HUES48 (cell line): Measurements from ENCODE around the gene HEXIM2.
A peak's percentile ranks its signal among the peaks of the same experiment; 100 is the strongest.

Source experiments
- H3K27ac ChIP-seq: one replicate; pipeline ENCODE4 v1.7.0; 2013; ENCODE audit warnings: low read depth, low read length, inconsistent platforms
- H3K27me3 ChIP-seq: 2 replicates; pipeline ENCODE4 v1.6.1; 2013; ENCODE audit warnings: mild to moderate bottlenecking, low read length; ENCODE audit not compliant: control insufficient read depth, insufficient read depth
- H3K36me3 ChIP-seq: 2 replicates; pipeline ENCODE4 v1.6.1; 2013; ENCODE audit warnings: low read length; ENCODE audit not compliant: control insufficient read depth, insufficient read depth
- H3K4me1 ChIP-seq: 2 replicates; pipeline ENCODE4 v1.6.1; 2013; ENCODE audit warnings: mild to moderate bottlenecking, low read length; ENCODE audit not compliant: control insufficient read depth, insufficient read depth
- H3K4me3 ChIP-seq: 2 replicates; pipeline ENCODE4 v1.5.1; 2013; ENCODE audit warnings: mild to moderate bottlenecking, low read depth, low read length
- H3K9ac ChIP-seq: 2 replicates; pipeline ENCODE4 v1.6.1; 2013; ENCODE audit warnings: mild to moderate bottlenecking, low read depth, low read length, moderate library complexity
- H3K9me3 ChIP-seq: 2 replicates; pipeline ENCODE4 v1.6.1; 2013; ENCODE audit warnings: low read length; ENCODE audit not compliant: control insufficient read depth, insufficient read depth

HEXIM2 gene

DNA sequence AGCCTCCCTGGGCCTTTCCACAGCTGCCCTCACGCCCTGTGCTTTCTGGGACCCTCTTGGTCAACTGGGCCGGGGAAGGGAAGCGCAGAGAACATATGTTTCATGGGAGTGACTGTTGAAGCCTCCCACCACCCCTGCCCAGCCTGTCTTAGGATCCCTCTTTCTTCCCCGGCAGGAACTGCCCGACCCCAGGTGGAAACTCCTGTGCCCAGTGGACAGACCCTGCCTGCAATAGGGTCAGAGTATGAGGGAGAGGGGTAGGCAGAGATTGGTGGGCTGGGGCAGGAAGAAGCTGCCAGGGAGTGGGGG is 10.5 kb downstream of the HEXIM2 start:
- Histone ChIP-seq H3K9me3 (no peaks in the 10 kb centered on the region), H3K27ac (peak overlapping the region; percentile 95)

DNA sequence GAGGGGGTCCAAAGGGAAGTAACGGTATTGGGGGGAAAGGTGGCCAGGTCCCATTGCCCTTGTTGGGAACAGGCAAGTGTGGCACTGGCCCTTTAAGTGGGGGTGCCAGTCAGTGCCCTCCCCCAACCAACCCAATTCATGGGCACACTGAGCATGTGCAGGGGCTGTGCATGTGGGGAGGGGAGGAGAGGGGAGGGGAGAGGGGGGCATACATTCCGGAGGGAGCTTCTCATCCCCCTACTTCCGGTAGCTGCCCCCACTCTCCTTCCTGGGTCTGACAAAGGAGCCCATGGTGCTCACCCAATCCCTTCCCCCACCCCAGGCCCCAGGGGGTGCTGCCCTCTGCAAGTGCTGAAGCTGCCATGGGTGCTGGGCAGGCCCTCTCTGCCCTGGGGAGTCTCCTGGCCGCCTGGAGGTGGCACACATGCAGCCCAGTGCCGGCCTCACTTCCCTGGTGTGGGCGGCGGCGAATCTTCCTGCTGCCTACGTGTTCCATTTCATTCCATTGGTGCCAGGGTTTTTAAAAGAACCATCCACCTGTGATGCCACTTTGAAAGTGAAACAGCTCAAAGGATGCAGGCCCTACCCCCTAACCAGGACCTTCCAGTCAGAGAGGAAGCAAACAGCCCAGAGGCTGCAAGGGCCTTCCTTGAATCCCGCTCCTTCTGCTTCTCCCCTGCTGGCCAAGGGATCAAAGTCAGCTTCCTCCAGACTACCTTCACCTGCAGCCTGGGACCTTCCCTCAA is 11.0 kb downstream of the HEXIM2 start:
- H3K4me3 ChIP-seq = no peak overlapping the region
- H3K9ac ChIP-seq = peak overlapping the region; percentile 53; the same call in 1 of the 2 replicates
- H3K9me3 ChIP-seq = no peaks in the 10 kb centered on the region
- peaks cover 9% of the 10 kb centered on the region; the same call in 1 of the 2 replicates for H3K36me3 ChIP-seq
- H3K27ac ChIP-seq = peak overlapping the region; percentile 95
- peaks cover 27% of the 10 kb centered on the region for H3K4me1 ChIP-seq
- H3K27me3 ChIP-seq = no peaks in the 10 kb centered on the region

More for the DNA sequence above, 10.5 kb downstream of the HEXIM2 start:
- Histone ChIP-seq H3K4me1 (peaks cover 27% of the 10 kb centered on the region), H3K9ac (peak overlapping the region; percentile 51), H3K36me3 (peaks cover 9% of the 10 kb centered on the region; the same call in 1 of the 2 replicates), H3K4me3 (no peak overlapping the region), H3K27me3 (no peaks in the 10 kb centered on the region)

DNA sequence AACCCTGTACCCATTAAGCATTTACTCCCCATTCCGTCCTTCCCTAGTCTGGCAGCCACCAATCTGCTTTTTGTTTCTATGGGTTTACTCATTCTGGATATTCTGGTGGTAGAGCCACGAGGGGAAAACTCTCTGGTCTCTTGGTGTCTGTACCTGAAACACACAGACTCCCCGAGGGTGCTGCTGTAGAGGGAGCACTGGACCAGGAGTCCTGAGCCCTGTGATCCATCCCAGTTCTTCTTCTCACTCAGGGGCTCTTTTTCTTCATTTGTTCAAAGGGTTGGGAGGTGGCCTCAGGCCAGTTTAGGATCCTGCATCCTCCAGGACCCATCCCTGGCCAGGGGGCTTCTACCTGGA is 14.1 kb downstream of the HEXIM2 start:
- Histone ChIP-seq H3K4me1 (peaks cover 23% of the 10 kb centered on the region), H3K9me3 (no peaks in the 10 kb centered on the region), H3K36me3 (no peaks in the 10 kb centered on the region), H3K27ac (no peak overlapping the region), H3K27me3 (no peaks in the 10 kb centered on the region), H3K4me3 (no peak overlapping the region), H3K9ac (no peak overlapping the region)

DNA sequence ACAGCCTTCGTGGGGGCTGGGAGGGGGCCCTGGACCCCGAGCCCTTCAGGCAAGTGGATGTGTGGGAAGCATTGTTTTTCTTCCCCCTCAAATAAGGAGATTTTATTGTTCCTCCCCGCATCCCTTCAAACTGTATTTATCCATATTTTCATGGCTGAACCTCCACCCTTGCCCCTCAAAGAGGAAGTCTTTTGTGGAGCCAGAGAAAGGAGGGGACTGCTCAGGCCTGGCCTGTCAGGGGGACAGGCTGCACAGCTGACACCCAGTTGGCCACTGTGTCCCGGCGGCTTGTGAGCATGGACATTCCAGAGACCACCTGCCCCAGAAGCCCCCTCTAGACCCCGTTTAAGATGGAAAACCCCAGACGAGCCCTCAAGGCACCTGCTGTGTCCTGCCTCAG is 15.9 kb downstream of the HEXIM2 start:
- no peaks in the 10 kb centered on the region for H3K36me3 ChIP-seq
- no peak overlapping the region for H3K27ac ChIP-seq
- no peak overlapping the region for H3K4me3 ChIP-seq
- peaks cover 6% of the 10 kb centered on the region for H3K4me1 ChIP-seq
- H3K9me3 ChIP-seq = no peaks in the 10 kb centered on the region
- no peaks in the 10 kb centered on the region for H3K27me3 ChIP-seq
- no peak overlapping the region for H3K9ac ChIP-seq

DNA sequence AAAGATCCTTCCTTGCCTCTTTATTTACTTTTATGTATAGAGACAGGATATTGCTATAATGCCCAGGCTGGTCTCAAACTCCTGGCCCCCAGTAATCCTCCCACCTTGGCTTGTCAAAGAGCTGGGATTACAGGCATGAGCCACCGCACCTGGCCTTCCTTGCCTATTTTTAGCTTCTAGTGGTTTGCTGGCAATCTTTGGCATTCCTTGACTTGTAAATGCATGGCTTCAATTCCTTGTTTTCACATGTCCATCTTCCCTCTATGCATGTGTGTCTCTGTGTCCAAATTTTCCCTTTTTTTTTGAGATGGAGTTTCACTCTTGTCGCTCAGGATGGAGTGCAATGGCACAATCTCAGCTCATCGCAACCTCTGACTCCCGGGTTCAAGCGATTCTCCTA is 22.5 kb downstream of the HEXIM2 start:
- no peaks in the 10 kb centered on the region for H3K4me1 ChIP-seq
- no peak overlapping the region for H3K27ac ChIP-seq
- H3K4me3 ChIP-seq = no peak overlapping the region

DNA sequence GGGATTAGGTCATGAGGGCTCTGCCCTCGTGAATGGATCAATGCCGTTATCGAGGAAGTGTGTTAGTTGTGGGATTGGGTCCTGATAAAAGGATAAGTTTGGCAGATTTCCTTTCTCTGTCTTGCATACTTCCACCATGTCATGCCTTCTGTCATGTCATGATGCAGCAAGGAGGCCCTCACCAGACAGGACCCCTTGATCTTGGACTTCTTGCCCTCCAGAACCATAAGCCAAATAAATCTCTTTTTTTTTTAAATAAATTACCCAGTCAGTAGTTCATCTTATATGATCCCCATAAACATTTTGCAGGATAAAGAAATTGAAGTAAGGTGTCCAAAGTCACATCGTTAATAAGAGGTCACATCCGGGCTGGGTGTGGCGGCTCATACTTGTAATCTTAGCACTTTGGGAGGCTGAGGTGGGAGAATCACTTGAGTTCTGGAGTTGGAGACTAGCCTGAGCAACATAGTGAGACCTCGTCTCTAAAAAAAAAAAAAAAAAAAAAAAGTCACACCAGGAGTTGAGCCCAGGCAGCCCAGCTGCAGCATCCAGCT is 25.2 kb downstream of the HEXIM2 start:
- H3K9ac ChIP-seq = no peak overlapping the region
- no peaks in the 10 kb centered on the region for H3K4me1 ChIP-seq
- no peaks in the 10 kb centered on the region for H3K27me3 ChIP-seq
- no peaks in the 10 kb centered on the region for H3K9me3 ChIP-seq
- no peak overlapping the region for H3K4me3 ChIP-seq
- H3K36me3 ChIP-seq = no peaks in the 10 kb centered on the region
- no peak overlapping the region for H3K27ac ChIP-seq

More for the DNA sequence above, 22.5 kb downstream of the HEXIM2 start:
- Histone ChIP-seq H3K9ac (no peak overlapping the region), H3K36me3 (no peaks in the 10 kb centered on the region), H3K9me3 (no peaks in the 10 kb centered on the region), H3K27me3 (no peaks in the 10 kb centered on the region)

DNA sequence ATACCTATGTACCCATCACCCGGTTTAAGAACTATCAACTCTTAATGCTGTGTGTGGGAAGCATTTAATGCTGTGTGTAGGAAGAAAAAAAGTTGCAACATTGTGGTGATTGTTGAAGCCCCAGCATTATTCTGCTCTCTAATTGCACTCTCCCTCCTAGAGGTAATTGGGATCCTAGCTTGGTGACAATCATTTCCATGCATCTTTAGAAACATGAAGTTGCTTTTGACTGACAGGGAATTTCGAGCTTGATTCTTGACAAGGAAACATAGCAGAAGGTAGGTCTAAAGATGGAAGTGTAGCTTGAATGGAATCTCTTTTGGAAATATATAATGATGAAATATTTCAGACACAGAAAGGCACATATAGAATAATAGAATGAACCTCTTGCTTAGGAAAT is 27.3 kb downstream of the HEXIM2 start:
- no peak overlapping the region for H3K9ac ChIP-seq
- H3K4me1 ChIP-seq = no peaks in the 10 kb centered on the region
- H3K27me3 ChIP-seq = no peaks in the 10 kb centered on the region
- no peaks in the 10 kb centered on the region for H3K36me3 ChIP-seq
- H3K4me3 ChIP-seq = no peak overlapping the region
- H3K9me3 ChIP-seq = no peaks in the 10 kb centered on the region
- H3K27ac ChIP-seq = no peak overlapping the region

DNA sequence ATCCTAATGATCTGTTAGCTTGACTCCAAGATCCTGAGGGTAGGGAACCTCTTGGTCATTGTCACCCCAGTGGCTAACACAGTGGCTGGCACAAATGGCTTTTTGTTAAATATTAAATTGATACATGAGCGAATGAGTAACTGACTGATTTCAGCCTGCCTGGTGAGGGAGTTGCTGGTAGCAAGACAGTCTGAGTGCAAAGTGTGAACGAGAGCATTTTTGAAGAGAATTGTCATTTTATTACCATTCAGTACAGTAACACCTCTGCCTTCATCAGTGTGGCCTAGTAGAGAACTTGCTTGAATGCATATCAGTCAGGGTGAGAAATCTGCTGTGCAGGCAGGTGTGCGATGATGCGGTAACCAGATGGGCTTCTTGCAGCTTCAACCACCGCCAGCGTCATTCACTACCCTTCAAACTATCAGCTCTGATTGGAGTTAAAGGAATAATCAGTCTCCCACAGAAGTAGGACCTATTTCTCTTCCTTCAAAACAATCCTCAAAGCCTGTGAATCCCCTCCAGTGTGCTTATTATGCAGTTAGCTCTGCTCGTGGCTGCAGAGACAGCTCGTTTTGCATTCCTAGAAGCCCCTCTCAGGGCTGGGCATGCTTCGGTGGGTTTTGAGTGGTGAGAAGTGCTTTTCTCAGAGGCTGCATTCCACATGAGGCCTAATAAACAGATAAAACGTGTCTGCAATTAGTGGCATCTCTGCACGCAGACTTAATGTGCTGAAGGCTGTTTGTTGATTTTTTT is 29.0 kb downstream of the HEXIM2 start:
- no peaks in the 10 kb centered on the region for H3K4me1 ChIP-seq
- no peak overlapping the region for H3K4me3 ChIP-seq

DNA sequence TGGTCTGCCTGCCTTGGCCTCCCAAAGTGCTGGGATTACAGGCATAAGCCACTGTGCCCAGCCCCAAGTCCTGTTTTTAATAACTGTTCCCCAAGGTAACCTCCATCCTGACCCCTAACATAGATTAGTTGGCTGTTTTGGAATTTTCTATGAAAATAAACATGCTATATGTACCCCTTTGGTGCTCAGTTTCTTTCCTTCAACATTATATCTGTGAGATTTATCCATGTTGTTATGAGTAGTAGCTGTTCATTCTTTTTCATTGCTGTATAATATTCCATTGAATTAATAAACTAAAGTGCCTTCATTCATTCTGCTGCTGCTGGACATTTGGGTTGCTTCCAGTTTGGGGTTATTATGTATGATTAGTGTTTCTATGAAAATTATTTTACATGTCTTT is 33.7 kb downstream of the HEXIM2 start:
- no peaks in the 10 kb centered on the region for H3K27me3 ChIP-seq
- no peaks in the 10 kb centered on the region for H3K36me3 ChIP-seq
- H3K4me1 ChIP-seq = peaks cover 7% of the 10 kb centered on the region; the same call in 1 of the 2 replicates
- H3K4me3 ChIP-seq = no peak overlapping the region
- no peak overlapping the region for H3K27ac ChIP-seq
- no peaks in the 10 kb centered on the region for H3K9me3 ChIP-seq
- no peak overlapping the region for H3K9ac ChIP-seq

More for the DNA sequence above, 29.0 kb downstream of the HEXIM2 start:
- Histone ChIP-seq H3K9me3 (no peaks in the 10 kb centered on the region), H3K27ac (no peak overlapping the region), H3K9ac (no peak overlapping the region), H3K36me3 (no peaks in the 10 kb centered on the region), H3K27me3 (no peaks in the 10 kb centered on the region)

DNA sequence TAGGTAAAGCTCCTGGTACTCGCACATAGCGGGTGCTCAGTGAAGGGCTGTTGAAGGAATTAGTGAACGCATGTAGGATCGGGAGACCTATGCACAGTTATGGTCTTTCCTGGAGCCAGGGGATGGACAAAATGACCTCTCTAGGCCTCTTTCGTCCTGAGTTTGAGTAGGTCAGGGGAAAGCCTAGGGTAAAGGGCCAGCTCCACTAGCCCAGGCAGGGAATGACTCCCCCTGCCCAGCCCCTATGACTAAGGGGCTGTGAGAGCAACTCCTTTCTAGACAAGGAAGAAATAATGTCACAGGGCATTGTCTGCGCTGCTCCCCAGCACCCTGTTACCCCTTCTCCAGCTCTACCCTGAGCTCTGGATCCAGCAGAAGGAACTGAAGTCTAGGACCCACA is 35.4 kb downstream of the HEXIM2 start:
- H3K36me3 ChIP-seq = no peaks in the 10 kb centered on the region
- peaks cover 7% of the 10 kb centered on the region; the same call in 1 of the 2 replicates for H3K4me1 ChIP-seq
- no peak overlapping the region for H3K4me3 ChIP-seq
- H3K9ac ChIP-seq = no peak overlapping the region
- peak overlapping the region; percentile 64 for H3K27ac ChIP-seq
- H3K9me3 ChIP-seq = no peaks in the 10 kb centered on the region
- no peaks in the 10 kb centered on the region for H3K27me3 ChIP-seq
